Activated CD8-positive, alpha-beta memory T cell treated with anti-CD3 and anti-CD28 coated beads, Interleukin-2, amount 50 U/mL, for 24 hours (primary cell): Measurements from ENCODE around the gene B3GAT1.

Experiments
- DNase-seq: peaks from one replicate; pipeline ENCODE4 v3.0.0-alpha.2; 2020; ENCODE audit errors: extremely low read depth

B3GAT1 gene

GRCh38 chr11:134441706-134442105 is 29.7 kb upstream of the B3GAT1 start:
- no peak for DNase-seq

GRCh38 chr11:134441281-134441680 is 29.2 kb upstream of the B3GAT1 start:
- DNase-seq, result no peak

- DNase-seq, result no peak
These were observed 28.8 kb upstream of the B3GAT1 start for GRCh38 chr11:134440851-134441250.

- no peak for DNase-seq
These were observed 26.8 kb upstream of the B3GAT1 start for GRCh38 chr11:134438542-134439537.

GRCh38 chr11:134437821-134438220 is 25.8 kb upstream of the B3GAT1 start:
- DNase-seq, result no peak

- no peak for DNase-seq
These were observed 24.7 kb upstream of the B3GAT1 start for GRCh38 chr11:134436781-134437180.

- no peak for DNase-seq
These were observed 21.8 kb upstream of the B3GAT1 start for GRCh38 chr11:134433806-134434205.

- DNase-seq, result no peak
These were observed 21.2 kb upstream of the B3GAT1 start for GRCh38 chr11:134433251-134433650.

GRCh38 chr11:134432776-134433175 is 20.7 kb upstream of the B3GAT1 start:
- DNase-seq, result no peak

- DNase-seq, result no peak
These were observed 17.1 kb upstream of the B3GAT1 start for GRCh38 chr11:134429106-134429505.

- DNase-seq, result no peak
These were observed 13.9 kb upstream of the B3GAT1 start for GRCh38 chr11:134425816-134426536.

GRCh38 chr11:134425413-134425812 is 13.4 kb upstream of the B3GAT1 start:
- DNase-seq, result no peak

GRCh38 chr11:134423106-134423505 is 11.1 kb upstream of the B3GAT1 start:
- no peak for DNase-seq

- DNase-seq, result no peak
These were observed 6.1 kb upstream of the B3GAT1 start for GRCh38 chr11:134417871-134418840.

- no peak for DNase-seq
These were observed 4.7 kb upstream of the B3GAT1 start for GRCh38 chr11:134416726-134417125.

- no peak for DNase-seq
These were observed 3.0 kb upstream of the B3GAT1 start for GRCh38 chr11:134414766-134415765.

GRCh38 chr11:134413826-134414731 is 2.0 kb upstream of the B3GAT1 start:
- DNase-seq, result no peak

GRCh38 chr11:134413043-134413825 is 1.2 kb upstream of the B3GAT1 start:
- DNase-seq, result no peak

GRCh38 chr11:134410766-134411165 is 1.3 kb downstream of the B3GAT1 start:
- no peak for DNase-seq
